Bronchial epithelial cell (primary cell): Measurements from ENCODE around the gene JOSD2. TPM values are rescaled to one million over a fixed set of nuclear protein-coding genes. Genes with fewer than 3 reads are reported as not detected.

Experiments used
- DNase-seq: peaks from one replicate; pipeline ENCODE4 v3.0.0-alpha.2; 2010; ENCODE audit warnings: low read depth
- FAIRE-seq: peaks from 2 replicates; lab custom pipeline; 2011; peaks lifted over from hg19 to GRCh38; lab: Jason Lieb, UNC
- H3K27me3 ChIP-seq: 2 replicates; pipeline ENCODE4 v1.5.1; 2011; ENCODE audit warnings: low read length; ENCODE audit not compliant: control insufficient read depth, insufficient read depth
- H3K36me3 ChIP-seq: 2 replicates; pipeline ENCODE4 v1.5.1; 2011; ENCODE audit warnings: low read length; ENCODE audit not compliant: control insufficient read depth, insufficient read depth
- H3K4me3 ChIP-seq: 2 replicates; pipeline ENCODE4 v1.5.1; 2011; ENCODE audit warnings: mild to moderate bottlenecking, low read depth, low read length, control low read depth
- CTCF ChIP-seq: IDR thresholded peaks from 2 replicates; pipeline ENCODE4 v1.5.1; 2011; ENCODE audit warnings: mild to moderate bottlenecking, moderate library complexity, low read length, control low read depth, inconsistent platforms; ENCODE audit not compliant: insufficient read depth, severe bottlenecking
- total RNA-seq: library from RNA; depleted of rRNA; stranded (reverse); fragments of >200 nt; gene quantifications from 2 replicates; pipeline ENCODE4 v1.2.1, GENCODE V29; 2014

The JOSD2 gene
- total RNA-seq, 1 donor from 2014 or later, result 10.5 TPM

GRCh38 chr19:50501568-50502475 lies 9.2 kb downstream of the JOSD2 start:
- Histone ChIP-seq H3K27me3 (no peaks in the 10 kb centered on the region), H3K36me3 (no peaks in the 10 kb centered on the region), H3K4me3 (no peak overlapping the region)
- DNase-seq (no peak), FAIRE-seq (no peak)
- no peak for TF ChIP-seq CTCF

- no peak overlapping the region for H3K4me3 ChIP-seq
- DNase-seq, result no peak
- H3K27me3 ChIP-seq, result no peaks in the 10 kb centered on the region
- no peaks in the 10 kb centered on the region for H3K36me3 ChIP-seq
- FAIRE-seq, result no peak
- no peak for TF ChIP-seq CTCF
Measured at GRCh38 chr19:50501186-50501567, 9.8 kb downstream of the JOSD2 start.

- DNase-seq (no peak), FAIRE-seq (no peak)
- no peak for TF ChIP-seq CTCF
- no peaks in the 10 kb centered on the region for H3K36me3 ChIP-seq
- no peak overlapping the region for H3K4me3 ChIP-seq
- H3K27me3 ChIP-seq, result no peaks in the 10 kb centered on the region
Measured at GRCh38 chr19:50500753-50501151, 10.2 kb downstream of the JOSD2 start.

GRCh38 chr19:50500060-50500752 lies 10.8 kb downstream of the JOSD2 start:
- no peak overlapping the region for H3K4me3 ChIP-seq
- FAIRE-seq, result no peak
- DNase-seq, result no peak
- TF ChIP-seq CTCF, result no peak
- no peaks in the 10 kb centered on the region for H3K36me3 ChIP-seq
- H3K27me3 ChIP-seq, result no peaks in the 10 kb centered on the region

GRCh38 chr19:50498219-50499056 lies 12.6 kb downstream of the JOSD2 start:
- H3K27me3 ChIP-seq, result no peaks in the 10 kb centered on the region
- TF ChIP-seq CTCF, result no peak
- DNase-seq (no peak), FAIRE-seq (no peak)
- no peak overlapping the region for H3K4me3 ChIP-seq
- H3K36me3 ChIP-seq, result no peaks in the 10 kb centered on the region
